Activated T-helper 2 cell treated with anti-CD3 and anti-CD28 coated beads, Interferon-gamma antibody, Interleukin-2, Interleukin-4, amounts not matched to agents 10 μg/mL and 5 μg/mL and 100 μg/mL, durations not matched to agents 14 hours and 24 hours and 36 hours (primary cell): Measurements from ENCODE around the gene VSTM2B. TPM values are rescaled to one million over a fixed set of nuclear protein-coding genes. Genes with fewer than 3 reads are reported as not detected.

Experiments
- DNase-seq: peaks from one replicate; pipeline ENCODE4 v3.0.0; 2021; ENCODE audit warnings: low spot score
- H3K27ac Mint-ChIP-seq: one replicate; pipeline ENCODE4 v1.8.0; 2021; ENCODE audit warnings: mixed read lengths
- H3K27me3 Mint-ChIP-seq: one replicate; pipeline ENCODE4 v1.8.0; 2021; ENCODE audit warnings: low read depth, mixed read lengths
- H3K36me3 Mint-ChIP-seq: one replicate; pipeline ENCODE4 v1.8.0; 2021; ENCODE audit warnings: low read depth, mixed read lengths
- H3K4me1 Mint-ChIP-seq: one replicate; pipeline ENCODE4 v1.8.0; 2021; ENCODE audit warnings: low read depth, mixed read lengths
- H3K4me3 Mint-ChIP-seq: one replicate; pipeline ENCODE4 v1.8.0; 2021; ENCODE audit warnings: low read depth, mild to moderate bottlenecking, moderate library complexity, mixed read lengths
- H3K9me3 Mint-ChIP-seq: one replicate; pipeline ENCODE4 v1.8.0; 2021; ENCODE audit warnings: mixed read lengths
- intact Hi-C: fragments of 100-400 bp; cut with micrococcal nuclease; formaldehyde crosslinking; loops from one replicate; pipeline ENCODE4 v1.15.1; 2023
- total RNA-seq: library from RNA; stranded (reverse); gene quantifications from 2 replicates; pipeline ENCODE4 v1.2.3, GENCODE V29; 2022

Gene VSTM2B
- total RNA-seq, 1 donor from 2014 or later = not detected

GRCh38 chr19:29563486-29564101, 37.8 kb downstream of the VSTM2B start:
- Mint-ChIP-seq H3K36me3 (no peaks in the 10 kb centered on the region), H3K27ac (no peak overlapping the region)

DNA sequence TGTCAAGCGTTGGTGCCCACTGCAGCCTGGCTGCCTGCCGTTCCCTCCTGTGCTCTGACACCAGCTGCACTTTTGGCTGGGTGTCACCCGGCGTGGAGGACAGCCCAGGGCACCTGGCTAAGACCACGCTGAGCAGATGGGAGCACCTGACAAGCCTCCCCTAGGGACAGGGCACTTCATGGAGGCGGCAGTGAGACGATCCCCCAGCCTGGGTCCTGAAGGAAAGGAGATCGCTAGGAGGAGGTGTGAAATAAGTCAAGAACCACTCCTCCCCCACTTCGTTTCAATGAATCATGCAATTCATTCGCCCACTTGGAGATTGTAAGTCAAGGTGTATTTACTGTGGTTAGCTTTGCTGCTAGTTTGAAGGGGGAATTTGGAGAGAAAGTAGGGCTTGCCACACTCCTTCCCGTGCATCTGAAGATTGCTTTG, 38.8 kb downstream of the VSTM2B start:
- H3K4me1 Mint-ChIP-seq = peaks cover 6% of the 10 kb centered on the region
- intact Hi-C loops = no loop called here
- H3K27ac Mint-ChIP-seq = no peak overlapping the region
- H3K36me3 Mint-ChIP-seq = no peaks in the 10 kb centered on the region
- peaks cover 3% of the 10 kb centered on the region for H3K27me3 Mint-ChIP-seq
- H3K4me3 Mint-ChIP-seq = no peak overlapping the region
- H3K9me3 Mint-ChIP-seq = peaks cover 4% of the 10 kb centered on the region
- no peak for DNase-seq

More at GRCh38 chr19:29563486-29564101, 37.8 kb downstream of the VSTM2B start:
- Mint-ChIP-seq H3K4me1 (peaks cover 4% of the 10 kb centered on the region), H3K9me3 (peaks cover 11% of the 10 kb centered on the region), H3K27me3 (peaks cover 3% of the 10 kb centered on the region), H3K4me3 (no peak overlapping the region)
- intact Hi-C loops = no loop called here
- DNase-seq = no peak

DNA sequence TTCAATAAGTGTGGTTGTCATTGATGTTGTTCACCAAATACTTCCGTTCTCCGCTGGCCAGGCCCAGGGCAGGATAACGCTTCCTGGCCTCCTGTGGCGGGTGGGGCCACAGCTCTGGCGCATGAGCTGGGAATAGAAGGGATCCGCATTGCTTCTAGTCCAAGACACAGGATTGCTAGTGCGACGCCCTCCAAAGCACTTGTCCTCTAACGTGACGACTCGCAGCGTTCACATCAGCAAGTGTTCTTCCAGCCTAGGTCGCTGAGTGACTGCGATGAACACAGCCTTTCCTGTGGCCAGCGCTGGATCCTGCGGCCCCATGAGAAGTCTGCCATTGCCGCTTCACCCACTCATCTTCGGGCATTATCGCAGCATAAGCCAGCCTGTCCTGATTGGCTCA, 39.4 kb downstream of the VSTM2B start:
- H3K36me3 Mint-ChIP-seq = no peaks in the 10 kb centered on the region
- no peak for DNase-seq
- peaks cover 5% of the 10 kb centered on the region for H3K27me3 Mint-ChIP-seq
- no peak overlapping the region for H3K4me3 Mint-ChIP-seq
- peaks cover 6% of the 10 kb centered on the region for H3K4me1 Mint-ChIP-seq
- intact Hi-C loops = no loop called here
- no peak overlapping the region for H3K27ac Mint-ChIP-seq
- H3K9me3 Mint-ChIP-seq = no peaks in the 10 kb centered on the region

GRCh38 chr19:29566496-29567054, 40.8 kb downstream of the VSTM2B start:
- intact Hi-C loops = no loop called here
- Mint-ChIP-seq H3K4me3 (no peak overlapping the region), H3K27me3 (peaks cover 11% of the 10 kb centered on the region), H3K4me1 (peaks cover 6% of the 10 kb centered on the region), H3K27ac (no peak overlapping the region), H3K36me3 (no peaks in the 10 kb centered on the region), H3K9me3 (no peaks in the 10 kb centered on the region)
- DNase-seq = no peak

DNA sequence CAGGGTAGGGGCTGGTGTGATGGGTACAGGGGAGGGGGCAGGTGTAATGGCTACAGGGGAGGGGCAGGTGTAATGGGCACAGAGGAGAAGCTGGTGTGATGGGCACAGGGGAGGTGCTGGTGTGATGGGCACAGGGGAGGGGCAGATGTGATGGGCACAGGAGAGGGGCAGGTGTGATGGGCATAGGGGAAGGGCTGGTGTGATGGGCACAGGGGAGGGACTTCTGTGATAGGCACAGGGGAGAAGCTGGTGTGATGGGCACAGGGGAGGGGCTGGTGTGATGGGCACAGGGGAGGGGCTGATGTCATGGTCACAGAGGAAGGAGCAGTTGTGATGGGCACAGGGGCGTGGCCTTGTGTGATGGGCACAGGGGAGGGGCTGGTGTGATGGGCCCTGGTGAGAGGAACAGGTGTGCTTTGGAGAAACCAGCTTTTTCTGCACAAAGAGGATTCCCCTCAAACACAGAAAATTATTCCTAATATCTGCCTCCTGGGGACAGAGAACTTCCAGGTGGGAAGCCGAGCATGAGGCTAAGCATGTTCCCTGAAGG, 41.6 kb downstream of the VSTM2B start:
- Mint-ChIP-seq H3K27ac (no peak overlapping the region), H3K36me3 (no peaks in the 10 kb centered on the region), H3K27me3 (peaks cover 18% of the 10 kb centered on the region), H3K4me3 (no peak overlapping the region), H3K4me1 (peaks cover 6% of the 10 kb centered on the region), H3K9me3 (no peaks in the 10 kb centered on the region)
- DNase-seq = no peak
- intact Hi-C loops = no loop called here

- Mint-ChIP-seq H3K4me1 (peaks cover 6% of the 10 kb centered on the region), H3K27ac (no peak overlapping the region), H3K27me3 (peaks cover 21% of the 10 kb centered on the region), H3K36me3 (no peaks in the 10 kb centered on the region), H3K9me3 (no peaks in the 10 kb centered on the region), H3K4me3 (no peak overlapping the region)
- intact Hi-C loops = no loop called here
- no peak for DNase-seq
These were observed 42.5 kb downstream of the VSTM2B start for GRCh38 chr19:29568036-29569025.

DNA sequence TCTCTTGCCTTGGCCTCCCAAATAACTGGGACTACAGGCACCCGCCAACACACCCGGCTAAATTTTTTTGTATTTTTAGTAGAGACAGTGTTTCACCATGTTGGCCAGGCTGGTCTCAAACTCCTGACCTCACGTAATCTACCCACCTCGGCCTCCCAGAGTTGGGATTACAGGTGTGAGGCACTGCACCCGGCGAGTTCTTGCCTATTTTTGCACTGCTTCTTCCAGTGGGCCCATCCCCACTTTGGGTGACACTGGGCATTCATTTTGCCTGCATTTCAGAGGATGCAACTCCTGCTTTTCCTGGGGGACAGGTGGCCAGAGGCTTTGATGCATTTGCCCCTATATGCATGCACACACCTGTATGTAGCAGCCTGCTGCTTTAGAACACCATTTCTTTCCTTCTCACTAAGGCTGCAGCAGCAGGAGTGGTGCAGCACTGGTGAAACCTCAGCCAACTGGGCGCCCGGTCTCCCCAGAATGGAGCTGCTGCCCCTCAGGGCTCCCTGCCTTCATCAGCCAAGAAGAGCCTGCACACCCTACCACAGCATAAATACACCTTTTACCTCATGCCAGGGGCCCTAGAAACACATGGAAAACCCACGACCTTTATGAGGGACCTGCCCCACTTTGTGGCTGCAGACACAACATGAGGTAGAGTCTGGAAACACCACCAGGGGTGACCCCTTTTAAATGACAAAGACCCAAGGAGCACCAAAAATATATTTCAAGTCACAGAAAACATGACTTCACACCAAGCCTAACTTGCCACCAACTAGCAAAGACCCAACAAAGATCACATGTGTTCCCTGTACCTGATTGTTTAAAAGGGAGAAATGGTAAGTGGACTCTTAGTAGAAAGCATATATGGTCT, 43.5 kb downstream of the VSTM2B start:
- H3K9me3 Mint-ChIP-seq = no peaks in the 10 kb centered on the region
- H3K27me3 Mint-ChIP-seq = peaks cover 23% of the 10 kb centered on the region
- H3K4me3 Mint-ChIP-seq = no peak overlapping the region
- no peak overlapping the region for H3K27ac Mint-ChIP-seq
- H3K4me1 Mint-ChIP-seq = peaks cover 6% of the 10 kb centered on the region
- intact Hi-C loops = no loop called here
- no peaks in the 10 kb centered on the region for H3K36me3 Mint-ChIP-seq
- no peak for DNase-seq

DNA sequence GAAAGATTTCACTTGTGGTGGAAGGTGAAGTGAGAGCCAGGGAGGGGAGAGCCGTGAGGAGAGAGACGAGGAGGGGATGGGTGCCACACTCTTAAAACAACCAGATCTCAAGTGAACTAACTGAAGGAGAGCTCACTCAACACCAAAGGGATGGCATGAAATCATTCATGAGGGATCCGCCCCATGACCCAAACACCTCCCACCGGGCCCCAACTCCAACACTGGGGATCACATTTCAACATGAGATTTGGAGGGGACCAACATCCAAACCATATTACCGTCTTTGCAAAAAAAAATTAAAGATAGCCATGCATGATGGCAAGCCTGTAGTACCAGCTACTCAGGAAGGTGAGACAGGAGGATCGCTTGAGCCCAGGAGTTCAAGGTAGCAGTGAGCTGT, 45.4 kb downstream of the VSTM2B start:
- H3K27ac Mint-ChIP-seq = no peak overlapping the region
- peaks cover 38% of the 10 kb centered on the region for H3K27me3 Mint-ChIP-seq
- DNase-seq = no peak
- H3K4me1 Mint-ChIP-seq = peaks cover 9% of the 10 kb centered on the region
- no peak overlapping the region for H3K4me3 Mint-ChIP-seq
- intact Hi-C loops = no loop called here
- no peaks in the 10 kb centered on the region for H3K9me3 Mint-ChIP-seq
- H3K36me3 Mint-ChIP-seq = no peaks in the 10 kb centered on the region

- no peaks in the 10 kb centered on the region for H3K9me3 Mint-ChIP-seq
- H3K27ac Mint-ChIP-seq = no peak overlapping the region
- DNase-seq = no peak
- H3K4me1 Mint-ChIP-seq = peaks cover 28% of the 10 kb centered on the region
- no peak overlapping the region for H3K4me3 Mint-ChIP-seq
- intact Hi-C loops = no loop called here
- H3K27me3 Mint-ChIP-seq = peaks cover 44% of the 10 kb centered on the region
- no peaks in the 10 kb centered on the region for H3K36me3 Mint-ChIP-seq
These were observed 47.7 kb downstream of the VSTM2B start for GRCh38 chr19:29573486-29573885.

- H3K9me3 Mint-ChIP-seq = no peaks in the 10 kb centered on the region
- no peak for DNase-seq
- H3K27ac Mint-ChIP-seq = no peak overlapping the region
- H3K4me1 Mint-ChIP-seq = peaks cover 35% of the 10 kb centered on the region
- no peak overlapping the region for H3K4me3 Mint-ChIP-seq
- peaks cover 49% of the 10 kb centered on the region for H3K27me3 Mint-ChIP-seq
- intact Hi-C loops = no loop called here
- no peaks in the 10 kb centered on the region for H3K36me3 Mint-ChIP-seq
These were observed 48.7 kb downstream of the VSTM2B start for GRCh38 chr19:29574510-29574909.

DNA sequence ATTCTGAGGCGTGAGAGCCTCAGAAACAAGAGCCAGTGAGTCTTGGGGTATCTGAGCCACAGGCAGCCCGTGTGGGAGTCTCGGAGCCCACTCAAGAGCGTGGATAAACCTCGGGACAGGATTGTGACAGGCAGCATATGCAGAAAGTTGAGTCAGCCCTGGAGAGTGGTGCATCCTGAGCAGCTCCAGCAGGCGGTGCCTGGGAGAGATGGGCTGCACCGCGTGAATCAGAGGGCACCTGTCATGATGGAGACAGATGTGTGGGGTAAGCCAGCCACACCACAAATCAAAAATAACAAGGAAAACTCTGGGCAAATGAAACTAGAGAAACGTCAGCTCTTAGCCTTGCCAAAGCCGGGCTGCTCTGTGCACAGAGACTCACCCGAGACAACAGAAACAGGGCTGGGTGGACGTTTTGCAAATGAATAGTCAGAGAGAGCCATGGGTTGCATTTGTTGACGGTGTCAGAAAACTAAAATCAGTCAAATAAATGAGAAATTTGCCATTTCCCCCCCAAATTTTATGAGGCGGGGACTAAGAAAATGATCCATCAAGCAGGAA, 50.3 kb downstream of the VSTM2B start:
- Mint-ChIP-seq H3K4me3 (no peak overlapping the region), H3K4me1 (peaks cover 34% of the 10 kb centered on the region), H3K36me3 (no peaks in the 10 kb centered on the region), H3K9me3 (peaks cover 5% of the 10 kb centered on the region), H3K27ac (no peak overlapping the region), H3K27me3 (peaks cover 43% of the 10 kb centered on the region)
- no peak for DNase-seq
- intact Hi-C loops = loop anchor here (1.0 to 2.0 kb wide), 2 partner anchors 11 to 31 kb away; partner anchors contain the start of gene POP4
